ENCODE measurements around the gene PPP1R13L. TPM values are rescaled to one million over a fixed set of nuclear protein-coding genes. Genes with fewer than 3 reads are reported as not detected.
A peak's percentile ranks its signal among the peaks of the same experiment; 100 is the strongest.

Gene PPP1R13L
- total RNA-seq, 2 donors from 2014 or later, result 51.2 to 112 TPM

DNA sequence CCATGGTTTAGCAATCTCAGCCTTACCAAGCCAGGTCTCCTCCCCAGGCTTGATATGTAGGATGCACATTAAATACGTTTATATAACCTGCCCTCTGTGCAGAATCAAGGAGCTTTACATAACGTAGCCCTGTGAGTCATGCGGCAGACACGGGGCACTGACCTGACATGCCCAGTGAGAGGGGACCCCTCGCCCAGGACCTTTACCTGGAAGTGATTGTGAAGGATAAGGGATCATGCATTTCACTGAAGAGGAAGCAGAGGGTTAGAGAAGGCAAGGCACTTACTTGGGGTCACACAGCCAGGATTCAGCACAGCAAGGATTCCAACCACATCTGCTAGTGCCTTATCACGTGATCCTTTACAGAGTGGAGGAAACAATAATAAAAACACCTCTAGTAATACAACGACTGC lies 44.0 kb upstream of the PPP1R13L start:
- Histone ChIP-seq H3K9me3 (no peaks in the 10 kb centered on the region), H3K36me3 (no peaks in the 10 kb centered on the region), H3K27ac (no peak overlapping the region), H3K4me3 (no peak overlapping the region), H3K4me1 (ENCODE audit: control insufficient read depth in 1 of 2, low read depth in 2 of 2) (peaks cover 11 to 28% of the 10 kb centered on the region in 2 donors), H3K27me3 (replicated peaks; ENCODE audit: insufficient read depth) (no peaks in the 10 kb centered on the region)
- TF ChIP-seq CTCF (IDR thresholded peaks at IDR 0.05), result no peak
- DNase-seq (ENCODE audit: low spot score) (no peak), ATAC-seq (ENCODE audit: insufficient number of reproducible peaks, low FRiP score, low read depth) (no peak)

- H3K9me3 ChIP-seq, result no peaks in the 10 kb centered on the region
- H3K4me1 ChIP-seq (ENCODE audit: control insufficient read depth in 1 of 2, low read depth in 2 of 2), result peaks cover 11 to 23% of the 10 kb centered on the region in 2 donors
- no peak for TF ChIP-seq CTCF (IDR thresholded peaks at IDR 0.05)
- H3K36me3 ChIP-seq, result no peaks in the 10 kb centered on the region
- no peak for ATAC-seq (ENCODE audit: insufficient number of reproducible peaks, low FRiP score, low read depth)
- H3K4me3 ChIP-seq, result no peak overlapping the region
- DNase-seq (ENCODE audit: low spot score), result no peak
- no peak overlapping the region for H3K27ac ChIP-seq
- no peaks in the 10 kb centered on the region for H3K27me3 ChIP-seq (replicated peaks; ENCODE audit: insufficient read depth)
Observed at GRCh38 chr19:45448425-45448756, 43.5 kb upstream of the PPP1R13L start.

DNA sequence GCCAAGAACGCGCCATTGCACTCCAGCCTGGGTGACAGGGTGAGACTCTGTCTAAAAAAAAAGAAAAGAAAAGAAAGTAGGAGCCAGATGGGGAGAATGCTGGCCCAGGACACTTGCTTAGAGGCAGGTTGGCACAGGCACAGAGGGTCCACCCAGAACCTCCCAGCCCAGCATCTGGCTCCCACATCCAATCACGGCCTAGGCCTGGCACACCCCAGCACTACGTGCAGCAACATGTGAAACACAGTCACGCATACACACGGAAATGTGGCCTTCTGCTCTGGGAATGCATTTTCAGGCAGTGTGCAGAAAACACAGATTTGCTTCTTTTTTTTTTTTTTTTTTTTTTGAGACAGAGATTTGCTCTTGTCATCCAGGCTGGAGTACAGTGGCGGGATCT lies 42.1 kb upstream of the PPP1R13L start:
- Histone ChIP-seq H3K27ac (no peak overlapping the region), H3K27me3 (replicated peaks; ENCODE audit: insufficient read depth) (no peaks in the 10 kb centered on the region)
- ATAC-seq (ENCODE audit: insufficient number of reproducible peaks, low FRiP score, low read depth), result no peak

DNA sequence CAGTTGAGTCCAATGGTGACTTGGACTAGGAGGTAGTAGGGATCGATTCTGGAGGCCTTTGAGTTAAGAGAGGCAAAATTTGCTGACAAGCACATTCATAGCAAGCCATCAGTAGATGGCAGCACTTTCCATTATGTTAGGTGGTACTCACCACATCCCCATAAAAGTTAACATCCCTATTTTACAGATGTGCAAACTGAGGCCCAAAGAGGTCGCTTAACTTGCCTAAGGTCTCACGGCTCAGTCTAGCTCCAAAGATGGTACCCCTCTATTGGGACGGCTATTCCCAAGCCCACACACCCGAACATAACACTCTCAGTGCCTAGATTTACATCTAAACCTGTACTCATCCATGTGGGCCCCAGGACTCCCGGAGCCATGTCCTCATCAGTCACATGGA lies 41.4 kb upstream of the PPP1R13L start:
- Histone ChIP-seq H3K4me3 (no peak overlapping the region), H3K27ac (no peak overlapping the region), H3K27me3 (replicated peaks; ENCODE audit: insufficient read depth) (no peaks in the 10 kb centered on the region), H3K9me3 (no peaks in the 10 kb centered on the region), H3K4me1 (ENCODE audit: control insufficient read depth in 1 of 2, low read depth in 2 of 2) (peaks cover 16 to 29% of the 10 kb centered on the region in 2 donors), H3K36me3 (no peaks in the 10 kb centered on the region)
- DNase-seq (ENCODE audit: low spot score) (no peak), ATAC-seq (ENCODE audit: insufficient number of reproducible peaks, low FRiP score, low read depth) (no peak)
- TF ChIP-seq CTCF (IDR thresholded peaks at IDR 0.05), result no peak

More for the DNA sequence above, 42.1 kb upstream of the PPP1R13L start:
- peaks cover 16 to 32% of the 10 kb centered on the region in 2 donors for H3K4me1 ChIP-seq (ENCODE audit: control insufficient read depth in 1 of 2, low read depth in 2 of 2)
- no peak for DNase-seq (ENCODE audit: low spot score)
- no peak overlapping the region for H3K4me3 ChIP-seq
- no peak for TF ChIP-seq CTCF (IDR thresholded peaks at IDR 0.05)
- H3K36me3 ChIP-seq, result no peaks in the 10 kb centered on the region
- H3K9me3 ChIP-seq, result no peaks in the 10 kb centered on the region

- no peak overlapping the region for H3K4me3 ChIP-seq
- no peaks in the 10 kb centered on the region for H3K9me3 ChIP-seq
- peaks cover 19 to 29% of the 10 kb centered on the region in 2 donors for H3K4me1 ChIP-seq (ENCODE audit: control insufficient read depth in 1 of 2, low read depth in 2 of 2)
- TF ChIP-seq CTCF (IDR thresholded peaks at IDR 0.05), result no peak
- no peaks in the 10 kb centered on the region for H3K27me3 ChIP-seq (replicated peaks; ENCODE audit: insufficient read depth)
- no peaks in the 10 kb centered on the region for H3K36me3 ChIP-seq
- peak overlapping the region in 1 of 2 donors; percentile 6 for H3K27ac ChIP-seq
- DNase-seq (ENCODE audit: low spot score) (no peak), ATAC-seq (ENCODE audit: insufficient number of reproducible peaks, low FRiP score, low read depth) (no peak)
Observed at GRCh38 chr19:45445139-45445538, 40.3 kb upstream of the PPP1R13L start.

Data from thoracic aorta (tissue), 2 donors.